K562 treated with DMSO at 1 percent for 4 hours (cell line): Measurements from ENCODE around the gene MAGT1. TPM values are rescaled to one million over a fixed set of nuclear protein-coding genes. Genes with fewer than 3 reads are reported as not detected.

ENCODE experiments used
- total RNA-seq: library from RNA; unstranded; fragments of 300-600 nt; gene quantifications from 2 replicates; pipeline ENCODE4 v1.2.3, GENCODE V29; 2022; ENCODE audit not compliant: insufficient read depth

The MAGT1 gene
- 15.8 and 19.3 TPM in 2 replicates for total RNA-seq

DNA sequence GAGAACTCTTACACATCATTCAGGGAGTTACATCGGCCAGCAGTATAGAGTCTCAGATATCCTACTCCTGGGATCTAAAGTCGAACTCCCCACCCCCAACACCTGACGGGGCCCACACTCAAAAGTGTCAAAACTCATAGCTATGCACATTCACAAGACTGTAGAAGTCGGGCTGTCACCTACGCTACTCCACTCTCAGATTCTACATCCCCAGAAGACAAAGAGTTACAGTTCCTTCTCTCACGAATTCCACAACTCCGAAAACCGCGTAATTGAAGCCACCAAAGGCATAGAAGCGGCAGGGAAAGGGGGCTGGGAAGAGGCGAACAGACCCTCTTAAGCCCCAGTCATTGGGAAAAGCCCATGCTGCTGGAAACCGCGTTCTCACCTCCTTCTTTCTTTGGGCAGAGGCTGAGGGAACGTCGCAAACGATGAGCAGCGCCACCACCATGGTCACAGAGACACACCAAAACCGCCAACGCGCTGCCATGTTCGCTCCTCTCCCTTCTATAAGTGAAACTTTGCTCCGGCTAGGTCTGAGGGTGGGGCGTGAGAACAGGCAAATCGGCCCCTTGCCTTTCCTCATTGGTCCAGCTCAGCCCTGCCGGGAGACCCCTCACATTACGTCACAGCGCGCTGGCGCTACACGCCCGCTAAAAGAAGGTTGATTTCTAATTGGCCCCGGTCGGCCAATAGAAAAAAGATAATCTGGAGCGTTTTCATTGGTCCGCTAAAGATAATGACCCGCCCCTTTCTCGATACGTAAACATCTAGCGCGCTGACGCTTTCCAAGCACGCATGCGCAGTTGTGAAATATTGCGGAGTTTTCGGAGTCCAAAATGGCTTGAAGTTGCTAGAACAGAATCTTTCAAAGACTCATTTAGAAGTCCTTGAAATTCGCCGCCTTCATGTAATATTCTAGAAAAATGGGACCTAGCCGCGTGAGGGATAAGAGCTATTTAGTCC lies at the start of gene MAGT1:
TSS of gene MAGT1 (minus strand) at position 515 of the 966 bp plus-strand sequence. CDS start at position 490, 25 bp downstream.

GRCh38 chrX:77910108-77910840 lies 15.0 kb upstream of the MAGT1 start, which contains the start of gene ATP7A:
TSS of gene ATP7A (plus strand) at chrX:77910693. CDS start at chrX:77971642, 60,949 bp downstream.

GRCh38 chrX:77899081-77899828 lies 4.0 kb upstream of the MAGT1 start, which contains the start of gene COX7B:
TSS of gene COX7B (plus strand) at chrX:77899468. CDS start at chrX:77899554, 86 bp downstream.

GRCh38 chrX:77785486-77786364 lies 109.5 kb downstream of the MAGT1 start, which contains the start of gene ATRX:
TSS of gene ATRX (minus strand) at chrX:77786216. CDS start at chrX:77786001, 215 bp downstream.

Other genes with a start within 250 kb of the MAGT1 start
- 11.9 and 13.0 TPM in 2 replicates for gene ATRX, start 109.2 kb downstream of the MAGT1 start, total RNA-seq
- gene COX7B, start 4.0 kb upstream of the MAGT1 start, total RNA-seq = 514 and 686 TPM in 2 replicates
- 3.1 and 4.1 TPM in 2 replicates for gene ATP7A, start 15.3 kb upstream of the MAGT1 start, total RNA-seq
- not detected in 2 replicates for gene PGAM4, start 74.2 kb upstream of the MAGT1 start, total RNA-seq
- 130 and 137 TPM in 2 replicates for gene PGK1, start 208.8 kb upstream of the MAGT1 start, total RNA-seq
- gene TAF9B, start 244.2 kb upstream of the MAGT1 start, total RNA-seq = 7.9 and 8.6 TPM in 2 replicates